MCF 10A (cell line): Measurements from ENCODE around the gene EPO. TPM values are rescaled to one million over a fixed set of nuclear protein-coding genes. Genes with fewer than 3 reads are reported as not detected.

Experiments used
- BruUV-seq: library from RNA; stranded (reverse); fragments of 400-500 nt; replicated peaks from 2 replicates; lab custom pipeline; 2021; lab: Mats Ljungman, UMichigan
- CTCF ChIA-PET: fragments of 300-600 bp; sonication (Branson Sonifier 250); formaldehyde crosslinking; extraction: SDS; loops from one replicate; lab custom pipeline; 2021; ENCODE audit warnings: antibody characterized with exemption, inconsistent platforms; lab: Yijun Ruan, JAX
- POLR2A ChIA-PET: fragments of 300-600, 350-650 bp; sonication (Branson Sonifier 250); formaldehyde crosslinking; extraction: SDS; loops from one replicate; lab custom pipeline; 2020; ENCODE audit warnings: antibody characterized with exemption, inconsistent platforms; lab: Yijun Ruan, JAX
- DNase-seq: peaks from one replicate; pipeline ENCODE4 v3.0.0-alpha.2; 2018; ENCODE audit not compliant: unreplicated experiment
- H3K27ac Mint-ChIP-seq: one replicate; pipeline ENCODE4 v1.8.0; 2022; ENCODE audit warnings: mild to moderate bottlenecking, low read depth, mixed read lengths; ENCODE audit not compliant: unreplicated experiment
- H3K27me3 Mint-ChIP-seq: one replicate; pipeline ENCODE4 v1.8.0; 2022; ENCODE audit warnings: mixed read lengths; ENCODE audit not compliant: insufficient read depth, unreplicated experiment
- H3K36me3 Mint-ChIP-seq: one replicate; pipeline ENCODE4 v1.8.0; 2022; ENCODE audit warnings: mild to moderate bottlenecking, moderate library complexity, mixed read lengths; ENCODE audit not compliant: insufficient read depth, unreplicated experiment
- H3K4me1 Mint-ChIP-seq: one replicate; pipeline ENCODE4 v1.8.0; 2022; ENCODE audit warnings: mixed read lengths; ENCODE audit not compliant: insufficient read depth, unreplicated experiment
- H3K4me3 Mint-ChIP-seq: one replicate; pipeline ENCODE4 v1.8.0; 2022; ENCODE audit warnings: mild to moderate bottlenecking, moderate library complexity, mixed read lengths; ENCODE audit not compliant: unreplicated experiment
- H3K9me3 Mint-ChIP-seq: one replicate; pipeline ENCODE4 v1.8.0; 2022; ENCODE audit warnings: mixed read lengths; ENCODE audit not compliant: unreplicated experiment
- intact Hi-C: fragments of 100-400 bp; cut with micrococcal nuclease; formaldehyde crosslinking; loops from 2 replicates; pipeline ENCODE4 v1.14.1; 2022
- total RNA-seq: library from RNA; stranded (reverse); gene quantifications from 2 replicates; pipeline ENCODE4 v1.2.3, GENCODE V29; 2022
- TF ChIP-seq, protein P1 (sequence below): fragments of 200-600 bp; IDR thresholded peaks from one replicate; pipeline ENCODE4 v1.8.0; 2022; ENCODE audit warnings: antibody characterized with exemption, mild to moderate bottlenecking; ENCODE audit not compliant: unreplicated experiment

EPO gene
- total RNA-seq, 1 experiment from 2014 or later, result not detected

DNA sequence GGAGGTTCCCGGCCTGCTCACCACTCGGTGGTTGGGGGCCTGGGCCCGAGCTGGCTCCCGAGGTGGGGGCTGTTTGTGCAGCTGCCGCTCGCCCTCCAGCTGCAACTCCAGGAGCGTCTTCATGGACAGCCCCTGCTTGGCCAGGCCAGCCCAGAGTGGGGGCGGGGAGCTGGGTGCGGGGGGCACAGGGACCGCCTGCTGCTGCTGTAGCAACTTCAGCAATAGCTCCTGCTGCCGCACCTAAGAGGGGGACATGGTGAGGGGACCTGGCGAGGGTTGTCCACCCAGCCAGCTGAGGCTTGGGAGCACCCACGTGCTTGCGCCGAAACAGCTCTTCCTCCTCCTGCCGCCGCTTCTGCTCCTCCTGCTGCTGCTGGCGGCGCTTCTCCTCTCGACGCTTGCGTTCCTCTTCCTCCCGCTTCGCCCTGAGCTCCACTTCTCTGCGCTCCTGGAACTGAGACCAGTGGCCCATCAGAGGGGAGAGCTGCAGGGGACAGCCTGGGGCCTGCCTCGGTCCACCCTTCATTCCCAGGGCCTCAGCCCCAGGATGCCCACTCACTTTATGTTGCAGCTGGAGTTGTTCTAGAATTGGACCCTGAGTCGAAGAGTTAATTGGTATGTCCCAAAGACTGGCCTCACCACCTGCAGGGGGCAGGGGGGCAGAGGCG lies 37.1 kb upstream of the EPO start:
- H3K36me3 Mint-ChIP-seq, result peaks cover 60% of the 10 kb centered on the region
- no TSS peak for BruUV-seq
- intact Hi-C loops, result no loop called here
- H3K27ac Mint-ChIP-seq, result no peak overlapping the region
- peaks cover 7% of the 10 kb centered on the region for H3K4me1 Mint-ChIP-seq
- ChIA-PET CTCF (interaction anchor here (0.6 to 10.0 kb wide), 3 partner anchors 8 to 119 kb away, joined by 3 to 103 read pairs (median 3); no protein-coding TSS in a partner anchor), POLR2A (interaction anchor here (1.0 to 3.7 kb wide), 3 partner anchors 11 to 98 kb away, joined by 3 to 24 read pairs (median 6); partner anchors contain the start of genes GIGYF1 and POP7)
- H3K4me3 Mint-ChIP-seq, result no peak overlapping the region
- no peaks in the 10 kb centered on the region for H3K27me3 Mint-ChIP-seq
- DNase-seq, result no peak
- H3K9me3 Mint-ChIP-seq, result no peaks in the 10 kb centered on the region
- TF ChIP-seq, protein P1, sequence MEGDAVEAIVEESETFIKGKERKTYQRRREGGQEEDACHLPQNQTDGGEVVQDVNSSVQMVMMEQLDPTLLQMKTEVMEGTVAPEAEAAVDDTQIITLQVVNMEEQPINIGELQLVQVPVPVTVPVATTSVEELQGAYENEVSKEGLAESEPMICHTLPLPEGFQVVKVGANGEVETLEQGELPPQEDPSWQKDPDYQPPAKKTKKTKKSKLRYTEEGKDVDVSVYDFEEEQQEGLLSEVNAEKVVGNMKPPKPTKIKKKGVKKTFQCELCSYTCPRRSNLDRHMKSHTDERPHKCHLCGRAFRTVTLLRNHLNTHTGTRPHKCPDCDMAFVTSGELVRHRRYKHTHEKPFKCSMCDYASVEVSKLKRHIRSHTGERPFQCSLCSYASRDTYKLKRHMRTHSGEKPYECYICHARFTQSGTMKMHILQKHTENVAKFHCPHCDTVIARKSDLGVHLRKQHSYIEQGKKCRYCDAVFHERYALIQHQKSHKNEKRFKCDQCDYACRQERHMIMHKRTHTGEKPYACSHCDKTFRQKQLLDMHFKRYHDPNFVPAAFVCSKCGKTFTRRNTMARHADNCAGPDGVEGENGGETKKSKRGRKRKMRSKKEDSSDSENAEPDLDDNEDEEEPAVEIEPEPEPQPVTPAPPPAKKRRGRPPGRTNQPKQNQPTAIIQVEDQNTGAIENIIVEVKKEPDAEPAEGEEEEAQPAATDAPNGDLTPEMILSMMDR, result no peak

DNA sequence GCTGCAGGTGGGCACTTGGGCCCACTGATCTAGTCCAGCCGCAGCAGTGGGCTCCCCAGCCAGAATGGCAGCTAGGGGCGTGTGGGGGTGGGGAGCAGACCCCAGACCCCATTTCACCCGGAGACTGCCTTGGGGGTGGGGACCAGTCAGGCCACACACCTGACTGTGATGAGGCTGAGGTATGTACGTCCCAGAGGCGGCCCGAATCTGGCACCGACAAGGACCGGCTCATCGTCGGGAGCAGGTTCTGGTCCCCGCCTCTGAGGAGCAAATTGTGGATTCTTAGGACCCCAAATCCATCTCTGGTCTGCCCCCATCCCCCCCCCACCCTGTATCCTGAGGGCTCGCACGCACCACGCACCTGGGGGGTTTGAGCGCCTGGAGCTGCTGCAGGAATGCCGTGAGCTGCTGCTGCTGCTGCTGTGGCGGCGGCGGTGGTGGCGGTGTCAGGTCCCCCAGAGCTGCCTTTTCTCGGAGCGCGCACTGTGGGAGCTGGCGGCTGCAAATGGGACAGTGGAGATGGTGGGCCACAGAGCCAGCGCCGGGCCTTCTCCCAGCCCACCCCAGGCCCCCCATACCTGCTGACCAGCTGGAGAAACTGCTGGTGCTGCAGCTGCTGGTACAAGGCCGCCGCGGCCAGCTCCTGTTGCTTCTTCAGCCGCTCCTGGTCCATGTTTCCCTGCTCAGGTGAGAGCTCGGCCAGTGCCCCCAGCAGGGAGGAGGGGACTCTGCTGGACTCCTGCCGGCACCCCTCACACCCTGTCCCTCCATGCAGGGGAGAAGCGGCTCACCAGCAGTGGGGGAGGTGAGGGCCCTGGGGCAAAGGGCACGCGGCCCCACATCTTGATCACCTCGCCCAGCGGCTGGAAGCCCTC lies 36.4 kb upstream of the EPO start:
- H3K27ac Mint-ChIP-seq, result no peak overlapping the region
- no peak for DNase-seq
- no peak overlapping the region for H3K4me3 Mint-ChIP-seq
- peaks cover 7% of the 10 kb centered on the region for H3K4me1 Mint-ChIP-seq
- ChIA-PET POLR2A (interaction anchor here (0.8 to 3.7 kb wide), 3 partner anchors 10 to 192 kb away, joined by 3 to 24 read pairs (median 3); partner anchors contain the start of gene GIGYF1), CTCF (interaction anchor here (0.6 to 10.0 kb wide), 3 partner anchors 8 to 120 kb away, joined by 3 to 103 read pairs (median 3); no protein-coding TSS in a partner anchor)
- H3K9me3 Mint-ChIP-seq, result no peaks in the 10 kb centered on the region
- H3K36me3 Mint-ChIP-seq, result peaks cover 59% of the 10 kb centered on the region
- intact Hi-C loops, result no loop called here
- BruUV-seq, result no TSS peak
- H3K27me3 Mint-ChIP-seq, result no peaks in the 10 kb centered on the region
- TF ChIP-seq, protein P1, result no peak

- BruUV-seq, result no TSS peak
- DNase-seq, result no peak
- POLR2A ChIA-PET, result interaction anchor here (0.8 kb wide), 1 partner anchor 191 kb away, joined by 3 read pairs; no protein-coding TSS in a partner anchor
- H3K4me1 Mint-ChIP-seq, result peaks cover 7% of the 10 kb centered on the region
- CTCF ChIA-PET, result interaction anchor here (0.7 kb wide), 1 partner anchor 120 kb away, joined by 3 read pairs; no protein-coding TSS in a partner anchor
- intact Hi-C loops, result no loop called here
- TF ChIP-seq, protein P1, result no peak
- no peaks in the 10 kb centered on the region for H3K9me3 Mint-ChIP-seq
- H3K27me3 Mint-ChIP-seq, result no peaks in the 10 kb centered on the region
- peaks cover 56% of the 10 kb centered on the region for H3K36me3 Mint-ChIP-seq
- H3K27ac Mint-ChIP-seq, result no peak overlapping the region
- H3K4me3 Mint-ChIP-seq, result no peak overlapping the region
These were observed 35.7 kb upstream of the EPO start for GRCh38 chr7:100684534-100685042.
